HCT116 (cell line): ENCODE measurements around the gene GPHN. TPM values are rescaled to one million over a fixed set of nuclear protein-coding genes. Genes with fewer than 3 reads are reported as not detected.

Experiments used
- ATAC-seq: fragments of 200-7000 bp; cut with Tn5 transposase; 2 replicates; pipeline ENCODE4 v1.9.1; 2020; ENCODE audit warnings: mild to moderate bottlenecking, moderate library complexity
- BruUV-seq: library from RNA; stranded (reverse); fragments of 400-500 nt; replicated peaks from 2 replicates; lab custom pipeline; 2021; lab: Mats Ljungman, UMichigan
- CTCF ChIA-PET: fragments of 300-600 bp; sonication (Branson Sonifier 250); formaldehyde crosslinking; loops from one replicate; lab custom pipeline; 2021; ENCODE audit warnings: antibody characterized with exemption; lab: Charles Lee
- POLR2A ChIA-PET: fragments of 300-600, 350-600 bp; sonication (Branson Sonifier 250); formaldehyde crosslinking; loops from one replicate; lab custom pipeline; 2021; ENCODE audit warnings: antibody characterized with exemption; lab: Charles Lee
- RAD21 ChIA-PET, 2 experiments: fragments of 300-600 bp; sonication (Branson Sonifier 250); formaldehyde crosslinking; loops; one replicate each; lab custom pipeline; 2023; ENCODE audit warnings: low total read pairs in 2 of 2; ENCODE audit not compliant: uncharacterized antibody in 2 of 2, unreplicated experiment in 2 of 2, low non-redundant PET in 1 of 2; lab: Charles Lee
- DNase-seq: peaks from one replicate; pipeline ENCODE4 v3.0.0-alpha.2; 2010; ENCODE audit warnings: low read depth, low spot score
- H2AFZ ChIP-seq: fragments of 200-600 bp; shearing (Covaris generic), sonication (generic); 2 replicates; pipeline ENCODE4 v1.6.1; 2017; ENCODE audit warnings: low read depth, mixed run types, mixed read lengths, antibody characterized with exemption, low read length; ENCODE audit not compliant: poor library complexity, severe bottlenecking
- H3K27ac ChIP-seq: 2 replicates; pipeline ENCODE4 v1.5.1; 2012; ENCODE audit warnings: low read depth, low read length
- H3K27me3 ChIP-seq: fragments of 200-600 bp; sonication (generic); 2 replicates; pipeline ENCODE4 v1.6.1; 2016; ENCODE audit warnings: mixed run types, low read length, mixed read lengths; ENCODE audit not compliant: insufficient read depth
- H3K36me3 ChIP-seq, 2 experiments: fragments of 200-500 bp in 1 of 2; fragments of 200-600 bp in 1 of 2; sonication (Bioruptor generic) in 1 of 2; sonication (generic) in 1 of 2; 2 replicates each; pipeline versions ENCODE4 v1.5.1 to v1.6.1; 2014 to 2016; ENCODE audit warnings: low read length in 2 of 2, inconsistent platforms in 1 of 2, mixed read lengths in 1 of 2, mixed run types in 1 of 2; ENCODE audit not compliant: insufficient read depth in 2 of 2, control insufficient read depth in 1 of 2
- H3K4me1 ChIP-seq, 2 experiments: fragments of 200-600 bp in 1 of 2; sonication (generic) in 1 of 2; 2 replicates each; pipeline versions ENCODE4 v1.5.1 to v1.6.1; 2012 to 2017; ENCODE audit warnings: low read length in 2 of 2, inconsistent platforms in 1 of 2, mild to moderate bottlenecking in 1 of 2, mixed read lengths in 1 of 2, mixed run types in 1 of 2, moderate library complexity in 1 of 2; ENCODE audit not compliant: insufficient read depth in 2 of 2, control insufficient read depth in 1 of 2
- H3K4me2 ChIP-seq: fragments of 200-600 bp; sonication (generic); 2 replicates; pipeline ENCODE4 v1.6.1; 2017; ENCODE audit warnings: mixed run types, low read length, mixed read lengths
- H3K4me3 ChIP-seq, 2 experiments: fragments of 200-600 bp in 1 of 2; sonication (generic) in 1 of 2; replicated peaks in 1 of 2; 2 replicates each; pipeline ENCODE4 v1.5.1; 2011 to 2016; ENCODE audit warnings: low read length in 2 of 2, control low read depth in 1 of 2, low read depth in 1 of 2, mild to moderate bottlenecking in 1 of 2, mixed read lengths in 1 of 2, mixed run types in 1 of 2
- H3K79me2 ChIP-seq: fragments of 200-600 bp; sonication (generic); 2 replicates; pipeline ENCODE4 v1.6.1; 2017; ENCODE audit warnings: mild to moderate bottlenecking, mixed run types, low read length, moderate library complexity, mixed read lengths; ENCODE audit not compliant: insufficient read depth
- H3K9ac ChIP-seq: fragments of 200-600 bp; sonication (generic); 2 replicates; pipeline ENCODE4 v1.6.1; 2016; ENCODE audit warnings: low read length, mixed read lengths
- H3K9me2 ChIP-seq: fragments of 200-600 bp; sonication (generic), shearing (Covaris generic); 2 replicates; pipeline ENCODE4 v1.6.1; 2017; ENCODE audit warnings: mixed run types, mild to moderate bottlenecking, moderate library complexity; ENCODE audit not compliant: insufficient read depth
- H3K9me3 ChIP-seq, 2 experiments: fragments of 200-500 bp in 1 of 2; fragments of 200-600 bp in 1 of 2; sonication (Bioruptor generic) in 1 of 2; sonication (generic) in 1 of 2; 2 replicates each; pipeline ENCODE4 v1.6.1; 2014 to 2017; ENCODE audit warnings: low read length in 2 of 2, mixed read lengths in 2 of 2, inconsistent platforms in 1 of 2, low read depth in 1 of 2, mild to moderate bottlenecking in 1 of 2, mixed run types in 1 of 2, moderate library complexity in 1 of 2; ENCODE audit not compliant: control insufficient read depth in 1 of 2, insufficient read depth in 1 of 2
- H4K20me1 ChIP-seq: fragments of 200-600 bp; sonication (generic), shearing (Covaris generic); 2 replicates; pipeline ENCODE4 v1.6.1; 2017; ENCODE audit warnings: mixed run types, mild to moderate bottlenecking, moderate library complexity; ENCODE audit not compliant: insufficient read depth
- ATF3 ChIP-seq: IDR thresholded peaks from 2 replicates; pipeline ENCODE4 v1.6.1; 2012
- CEBPB ChIP-seq: IDR thresholded peaks from 2 replicates; pipeline ENCODE4 v1.6.1; 2012; ENCODE audit warnings: low read depth
- EZH2 ChIP-seq: fragments of 200-600 bp; sonication (generic); IDR thresholded peaks from 2 replicates; pipeline ENCODE4 v1.6.1; 2017; ENCODE audit warnings: antibody characterized with exemption, mixed run types
- JUND ChIP-seq: IDR thresholded peaks from 2 replicates; pipeline ENCODE4 v1.6.1; 2012
- MAX ChIP-seq: IDR thresholded peaks from 2 replicates; pipeline ENCODE4 v1.6.1; 2012
- POLR2A ChIP-seq: IDR thresholded peaks from 2 replicates; pipeline ENCODE4 v1.7.0; 2011; ENCODE audit warnings: borderline replicate concordance; ENCODE audit not compliant: insufficient read depth, insufficient read length; ENCODE audit errors: extremely low read depth
- POLR2AphosphoS5 ChIP-seq: IDR thresholded peaks from 2 replicates; pipeline ENCODE4 v1.6.1; 2011; ENCODE audit warnings: mild to moderate bottlenecking, low read depth, low read length, moderate library complexity
- REST ChIP-seq: IDR thresholded peaks from 2 replicates; pipeline ENCODE4 v1.6.1; 2012; ENCODE audit warnings: low read depth
- TCF7L2 ChIP-seq: IDR thresholded peaks from 2 replicates; pipeline ENCODE4 v1.7.0; 2011; ENCODE audit warnings: borderline replicate concordance, inconsistent platforms; ENCODE audit not compliant: insufficient read depth, insufficient read length; ENCODE audit errors: extremely low read depth
- YY1 ChIP-seq: IDR thresholded peaks from 2 replicates; pipeline ENCODE4 v1.6.1; 2011; ENCODE audit warnings: low read length, low read depth, moderate library complexity, mild to moderate bottlenecking; ENCODE audit not compliant: insufficient replicate concordance; ENCODE audit errors: extremely low read depth
- ZNF274 ChIP-seq: fragments of 200-500 bp; sonication (Bioruptor generic); IDR thresholded peaks from 2 replicates; pipeline ENCODE4 v1.6.1; 2014; ENCODE audit warnings: mild to moderate bottlenecking, low read depth, low read length, inconsistent platforms
- intact Hi-C: fragments of 100-400 bp; cut with micrococcal nuclease; formaldehyde crosslinking; loops from 2 replicates; pipeline ENCODE4 v1.10.0; 2022
- total RNA-seq: library from RNA; stranded (reverse); gene quantifications from one replicate; pipeline ENCODE4 v1.2.1, GENCODE V29; 2021; ENCODE audit not compliant: unreplicated experiment

GPHN gene
- total RNA-seq, 1 experiment from 2014 or later: 43.8 TPM

GRCh38 chr14:66485029-66485428 lies 22.9 kb upstream of the GPHN start:
- Histone ChIP-seq H3K36me3 (no peaks in the 10 kb centered on the region), H4K20me1 (no peaks in the 10 kb centered on the region)
- TF ChIP-seq YY1 (no peak), POLR2AphosphoS5 (no peak), JUND (no peak)
- TF ChIP-seq, all 23 proteins: peak for 0
- BruUV-seq: no TSS peak
- ATAC-seq: no peak
- Histone ChIP-seq H3K9ac (no peak overlapping the region), H3K4me1 (no peaks in the 10 kb centered on the region), H3K4me2 (no peak overlapping the region), H3K9me3 (no peaks in the 10 kb centered on the region), H3K27me3 (no peaks in the 10 kb centered on the region), H3K4me3 (no peak overlapping the region), H3K9me2 (no peaks in the 10 kb centered on the region), H3K79me2 (no peaks in the 10 kb centered on the region), H2AFZ (no peak overlapping the region), H3K27ac (no peak overlapping the region)
- intact Hi-C loops: no loop called here
- POLR2A ChIA-PET: no interaction called here
- CTCF ChIA-PET: no interaction called here
- no peak for DNase-seq
- RAD21 ChIA-PET: no interaction called here

GRCh38 chr14:66485910-66486421 lies 22.0 kb upstream of the GPHN start, which contains the start of gene CCDC196:
TSS of gene CCDC196 (plus strand) at chr14:66486371. CDS start at chr14:66486503, 132 bp downstream.
- no peak within 1 kb of the TSS for H2AFZ ChIP-seq
- ChIA-PET RAD21 (no interaction called here), POLR2A (no interaction called here), CTCF (no interaction called here)
- DNase-seq (no peak), ATAC-seq (no peak)
- no peak within 1 kb of the TSS for H3K9ac ChIP-seq
- H3K4me3 ChIP-seq: no peak within 1 kb of the TSS
- no peak within 1 kb of the TSS for H3K4me2 ChIP-seq
- no peaks in the 10 kb centered on the region for H3K27me3 ChIP-seq
- no peaks in the 10 kb centered on the region for H4K20me1 ChIP-seq
- no peaks in the 10 kb centered on the region for H3K9me2 ChIP-seq
- BruUV-seq: no TSS peak
- TF ChIP-seq TCF7L2 (no peak), CEBPB (no peak), ZNF274 (no peak), EZH2 (no peak), REST (no peak), POLR2A (no peak), ATF3 (no peak), MAX (no peak)
- H3K9me3 ChIP-seq: no peaks in the 10 kb centered on the region
- H3K36me3 ChIP-seq: no peaks in the 10 kb centered on the region
- no peaks in the 10 kb centered on the region for H3K79me2 ChIP-seq
- intact Hi-C loops: no loop called here
- H3K27ac ChIP-seq: no peak within 1 kb of the TSS
- H3K4me1 ChIP-seq: no peaks in the 10 kb centered on the region
